ENCODE results near the gene GPR158.
"Not testable (repeated sequence)": the region's sequence is repeated elsewhere in the genome, so short reads cannot be mapped to it uniquely, and the experiment has no call there.

Gene GPR158

DNA sequence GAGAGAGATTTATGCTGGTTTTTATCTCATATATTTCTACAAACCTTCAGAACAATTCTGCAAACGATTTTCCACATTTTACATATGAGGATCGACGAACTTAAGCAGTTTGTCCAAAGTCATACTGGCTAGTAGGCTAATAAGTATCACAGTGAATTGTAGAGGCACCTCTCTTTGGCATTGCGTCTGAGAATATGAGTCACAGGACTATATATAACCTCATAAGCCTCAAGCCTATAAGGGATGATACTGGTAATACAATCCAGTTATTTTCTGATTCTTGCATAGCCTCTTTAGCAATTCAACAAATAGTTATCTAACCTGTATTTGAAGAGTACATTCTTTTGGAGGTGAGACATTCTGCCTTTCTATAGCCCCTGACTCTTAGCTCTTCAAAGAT lies 129.8 kb downstream of the GPR158 start:
- DNase-seq (ENCODE audit: low read depth in 3 of 3), result no peak

- no peak for DNase-seq (ENCODE audit: low read depth in 3 of 3)
Measured at GRCh38 chr10:25306386-25306785, 131.6 kb downstream of the GPR158 start.

GRCh38 chr10:25308278-25308677 lies 133.5 kb downstream of the GPR158 start:
- no peak for DNase-seq (ENCODE audit: low read depth in 3 of 3)

GRCh38 chr10:25317596-25318211 lies 142.9 kb downstream of the GPR158 start:
- not testable (repeated sequence) for DNase-seq (ENCODE audit: low read depth in 3 of 3)

DNA sequence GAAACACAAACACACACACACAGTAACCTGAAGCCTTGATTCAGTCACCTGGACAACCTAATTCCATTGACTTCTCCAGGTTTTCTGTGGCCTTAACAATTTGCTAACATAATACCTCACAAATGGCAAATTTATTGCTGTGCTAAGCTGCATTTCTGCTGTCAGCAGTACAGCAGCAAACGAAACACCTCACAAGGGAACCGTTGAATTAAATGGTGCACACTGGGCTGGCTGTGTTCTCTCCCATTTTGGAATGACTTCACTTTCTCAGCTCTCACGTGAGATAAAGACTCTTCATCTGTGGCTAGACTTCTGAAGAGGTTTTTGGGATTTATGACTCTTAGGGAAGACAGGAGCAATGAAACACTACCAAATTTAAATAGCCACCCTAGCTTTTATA lies 152.5 kb downstream of the GPR158 start:
- no peak for DNase-seq (ENCODE audit: low read depth in 3 of 3)

- no peak for DNase-seq (ENCODE audit: low read depth in 3 of 3)
Measured at GRCh38 chr10:25328361-25328760, 153.6 kb downstream of the GPR158 start.

- DNase-seq (ENCODE audit: low read depth in 3 of 3), result not testable (repeated sequence)
Measured at GRCh38 chr10:25329587-25329986, 154.8 kb downstream of the GPR158 start.

DNA sequence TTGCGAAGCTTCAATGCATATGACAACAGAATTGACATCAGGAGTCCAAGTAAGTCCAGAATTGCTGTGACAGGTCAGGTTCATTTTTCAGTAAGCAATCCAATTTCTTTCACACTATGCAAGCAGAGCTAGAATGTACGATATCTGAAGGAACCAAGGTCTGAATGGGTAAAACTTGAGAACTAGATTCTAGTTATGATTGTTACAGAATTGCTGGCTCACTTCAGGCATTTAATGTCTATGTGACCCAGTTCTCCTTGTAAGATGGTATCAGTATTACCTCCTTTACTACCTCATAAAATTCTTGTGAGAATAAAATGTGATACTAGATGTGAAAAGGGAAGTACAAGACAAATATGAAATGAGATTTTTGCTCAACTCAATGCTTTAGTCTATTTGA lies 159.6 kb downstream of the GPR158 start:
- no peak for DNase-seq (ENCODE audit: low read depth in 3 of 3)

- no peak for DNase-seq (ENCODE audit: low read depth in 3 of 3)
Measured at GRCh38 chr10:25336330-25336729, 161.5 kb downstream of the GPR158 start.

GRCh38 chr10:25338271-25338670 lies 163.5 kb downstream of the GPR158 start:
- DNase-seq (ENCODE audit: low read depth in 3 of 3), result no peak

GRCh38 chr10:25339966-25340365 lies 165.2 kb downstream of the GPR158 start:
- DNase-seq (ENCODE audit: low read depth in 3 of 3), result no peak

DNA sequence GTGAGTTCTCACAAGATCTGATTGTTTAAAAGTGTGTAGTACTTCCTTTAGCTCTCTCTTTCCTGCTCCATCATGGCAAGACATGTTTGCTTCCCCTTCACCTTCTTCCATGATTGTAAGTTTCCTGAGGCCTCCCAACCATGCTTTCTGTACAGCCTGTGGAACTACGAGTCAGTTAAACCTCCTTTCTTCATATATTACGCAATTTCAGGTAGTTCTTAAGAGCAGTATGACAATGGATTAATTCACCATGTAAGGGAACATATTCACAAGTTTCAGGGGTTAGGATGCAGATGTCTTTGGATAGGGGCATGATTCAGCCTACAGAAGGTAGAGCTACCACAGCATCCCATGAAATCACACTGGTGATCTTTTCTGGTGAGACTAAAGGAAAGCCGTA lies 174.7 kb downstream of the GPR158 start:
- no peak for DNase-seq (ENCODE audit: low read depth in 3 of 3)

GRCh38 chr10:25356609-25357008 lies 181.8 kb downstream of the GPR158 start:
- no peak for DNase-seq (ENCODE audit: low read depth in 3 of 3)

- no peak for DNase-seq (ENCODE audit: low read depth in 3 of 3)
Measured at GRCh38 chr10:25357269-25357668, 182.5 kb downstream of the GPR158 start.

GRCh38 chr10:25382029-25382810 lies 207.4 kb downstream of the GPR158 start:
- DNase-seq (ENCODE audit: low read depth in 3 of 3), result no peak

DNA sequence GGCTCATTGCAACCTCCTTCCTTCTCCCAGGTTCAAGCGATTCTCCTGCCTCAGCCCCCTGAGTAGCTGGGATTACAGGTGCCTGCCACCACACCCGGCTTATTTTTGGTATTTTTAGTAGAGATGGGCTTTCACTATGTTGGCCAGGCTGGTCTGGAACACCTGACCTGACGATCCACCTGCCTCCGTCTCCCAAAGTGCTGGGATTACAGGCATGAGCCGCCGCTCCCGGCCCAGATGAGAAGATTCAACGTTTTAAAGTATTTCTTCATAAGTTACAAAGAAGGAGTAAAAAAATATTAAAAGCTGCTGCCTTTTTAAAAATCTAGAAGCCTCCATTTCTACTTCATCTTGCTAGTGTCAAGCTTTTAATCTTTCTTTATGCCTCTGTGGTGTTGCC lies 208.1 kb downstream of the GPR158 start:
- not testable (repeated sequence) for DNase-seq (ENCODE audit: low read depth in 3 of 3)

- DNase-seq (ENCODE audit: low read depth in 3 of 3), result no peak
Measured at GRCh38 chr10:25383686-25384085, 208.9 kb downstream of the GPR158 start.

DNA sequence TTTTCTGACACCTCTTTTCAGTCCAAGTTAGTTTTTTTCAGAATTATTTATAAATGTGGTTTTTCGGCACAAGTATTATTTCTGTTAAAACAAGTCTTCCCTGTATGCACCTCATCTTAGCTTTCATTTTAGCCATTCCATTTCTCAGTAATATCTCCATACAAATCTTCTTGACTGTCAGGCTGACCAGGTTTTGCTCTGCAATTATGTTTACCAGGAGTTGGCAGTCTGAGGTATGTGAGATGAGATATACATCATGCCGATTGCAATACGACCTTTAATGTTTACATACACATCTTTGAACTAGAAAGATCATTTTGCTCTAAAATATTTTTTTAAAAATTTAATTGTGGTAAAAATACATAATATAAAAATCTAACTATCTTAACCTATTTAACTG lies 209.8 kb downstream of the GPR158 start:
- no peak for DNase-seq (ENCODE audit: low read depth in 3 of 3)

DNA sequence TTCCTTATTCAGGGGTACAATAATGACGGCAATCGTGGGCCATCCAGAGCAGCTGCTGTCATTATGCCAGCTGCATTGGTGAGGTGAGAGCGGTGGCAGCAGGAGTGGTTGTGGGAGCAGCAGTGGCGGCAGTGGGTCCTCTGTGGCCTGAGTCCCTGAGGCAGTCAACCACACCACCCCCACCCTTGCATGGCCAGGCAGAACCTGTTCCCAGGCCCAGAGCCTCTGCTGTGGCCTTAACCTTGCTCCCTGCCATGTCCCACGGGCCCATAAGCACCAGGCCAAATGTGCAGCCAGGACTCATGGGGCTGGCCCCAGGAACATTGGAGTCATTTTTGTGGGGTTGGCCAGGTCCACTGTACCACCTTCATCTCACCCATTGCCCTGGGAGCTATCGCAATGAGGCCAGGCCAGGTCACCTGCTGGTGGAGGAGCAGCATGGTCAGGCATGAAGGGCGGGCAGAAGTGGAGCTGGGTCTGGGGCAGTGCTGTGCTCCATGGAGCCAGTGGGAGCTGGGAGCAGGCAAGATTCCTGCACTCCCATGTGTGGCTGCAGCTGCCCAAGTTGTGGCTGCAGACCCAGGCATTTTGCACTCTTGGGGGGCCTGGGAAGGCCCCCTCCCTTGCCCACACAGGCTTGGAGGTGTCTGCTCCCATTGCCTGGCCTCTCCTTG lies 213.5 kb downstream of the GPR158 start:
- no peak for DNase-seq (ENCODE audit: low read depth in 3 of 3)

DNA sequence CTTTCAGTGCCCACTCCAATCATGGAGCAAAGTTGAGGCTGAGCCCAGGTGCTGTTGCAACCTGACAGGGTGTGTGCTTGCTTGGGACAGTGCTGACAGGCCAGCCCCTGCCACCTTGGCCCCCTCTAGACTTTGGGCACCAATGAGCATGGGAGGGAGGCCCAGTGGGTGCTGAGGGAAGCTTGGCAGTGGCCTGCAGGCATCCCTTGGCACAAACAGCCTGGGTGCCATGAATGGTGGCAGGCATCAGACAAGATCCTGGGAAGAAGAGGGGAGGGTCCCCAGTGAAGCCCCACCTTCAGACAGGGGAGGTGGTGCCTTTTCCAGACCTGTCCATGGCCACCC lies 214.0 kb downstream of the GPR158 start:
- DNase-seq (ENCODE audit: low read depth in 3 of 3), result no peak

- DNase-seq (ENCODE audit: low read depth in 3 of 3), result no peak
Measured at GRCh38 chr10:25390733-25391132, 215.9 kb downstream of the GPR158 start.

GRCh38 chr10:25392132-25392531 lies 217.3 kb downstream of the GPR158 start:
- no peak for DNase-seq (ENCODE audit: low read depth in 3 of 3)

GRCh38 chr10:25393621-25394020 lies 218.8 kb downstream of the GPR158 start:
- no peak for DNase-seq (ENCODE audit: low read depth in 3 of 3)
